Transverse colon (tissue), 4 donors: ENCODE data around the gene LRFN5.

ENCODE experiments used
- EP300 ChIP-seq: sonication (generic); formaldehyde crosslinking; IDR thresholded peaks from one replicate; pipeline ENCODE4 v1.6.1; 2017; ENCODE audit warnings: antibody characterized with exemption, low read depth
- POLR2AphosphoS5 ChIP-seq, 3 donors: sonication (generic); formaldehyde crosslinking; IDR thresholded peaks; one replicate each; pipeline ENCODE4 v1.6.1; 2016; ENCODE audit warnings: antibody characterized with exemption in 3 of 3
- TF ChIP-seq, protein P1 (sequence below), 5 experiments: fragments of 200-600 bp in 3 of 5; fragments of 450-650 bp in 2 of 5; sonication (generic) in 3 of 5; IDR thresholded peaks; 1 replicate in 2 of 5; 2 replicates in 3 of 5; pipeline ENCODE4 v1.5.1; 2016 to 2017; ENCODE audit warnings: antibody characterized with exemption in 5 of 5, inconsistent platforms in 3 of 5, mild to moderate bottlenecking in 2 of 5, moderate library complexity in 1 of 5

DNA sequence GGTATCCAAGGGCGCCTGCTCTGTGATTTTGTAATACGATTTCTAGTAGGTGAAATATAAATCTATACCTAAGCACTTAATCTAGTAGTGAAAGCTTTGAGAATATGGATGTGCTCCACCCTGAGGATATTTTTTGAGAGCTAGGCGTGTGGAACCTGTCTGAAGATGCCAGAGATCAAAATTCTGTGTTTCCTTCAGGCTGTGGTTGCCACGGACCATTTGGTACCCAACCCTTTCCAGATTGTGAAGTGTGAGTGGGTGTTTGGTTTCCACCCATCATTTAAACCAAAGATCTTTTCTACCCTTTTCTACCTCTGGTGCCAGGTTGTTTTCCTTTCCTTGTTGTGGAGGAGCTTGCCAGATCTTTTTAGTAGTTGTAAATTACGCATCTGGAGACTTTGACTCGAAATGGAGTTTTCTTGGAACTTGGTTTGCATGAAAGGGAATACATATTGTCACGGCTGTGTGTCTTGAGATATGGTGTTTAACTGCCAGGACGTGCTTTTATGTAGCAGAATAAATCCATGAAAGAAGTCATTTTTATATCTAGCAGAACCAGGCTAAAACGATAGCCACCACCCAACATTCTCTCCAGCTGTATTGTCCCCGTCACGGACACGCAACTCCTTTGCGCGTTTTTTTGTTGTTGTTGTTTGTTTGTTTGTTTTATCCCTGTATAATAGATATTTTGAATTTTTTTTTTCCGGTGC, 2.2 kb downstream of the LRFN5 start:
- TF ChIP-seq, protein P1, sequence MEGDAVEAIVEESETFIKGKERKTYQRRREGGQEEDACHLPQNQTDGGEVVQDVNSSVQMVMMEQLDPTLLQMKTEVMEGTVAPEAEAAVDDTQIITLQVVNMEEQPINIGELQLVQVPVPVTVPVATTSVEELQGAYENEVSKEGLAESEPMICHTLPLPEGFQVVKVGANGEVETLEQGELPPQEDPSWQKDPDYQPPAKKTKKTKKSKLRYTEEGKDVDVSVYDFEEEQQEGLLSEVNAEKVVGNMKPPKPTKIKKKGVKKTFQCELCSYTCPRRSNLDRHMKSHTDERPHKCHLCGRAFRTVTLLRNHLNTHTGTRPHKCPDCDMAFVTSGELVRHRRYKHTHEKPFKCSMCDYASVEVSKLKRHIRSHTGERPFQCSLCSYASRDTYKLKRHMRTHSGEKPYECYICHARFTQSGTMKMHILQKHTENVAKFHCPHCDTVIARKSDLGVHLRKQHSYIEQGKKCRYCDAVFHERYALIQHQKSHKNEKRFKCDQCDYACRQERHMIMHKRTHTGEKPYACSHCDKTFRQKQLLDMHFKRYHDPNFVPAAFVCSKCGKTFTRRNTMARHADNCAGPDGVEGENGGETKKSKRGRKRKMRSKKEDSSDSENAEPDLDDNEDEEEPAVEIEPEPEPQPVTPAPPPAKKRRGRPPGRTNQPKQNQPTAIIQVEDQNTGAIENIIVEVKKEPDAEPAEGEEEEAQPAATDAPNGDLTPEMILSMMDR (IDR thresholded peaks at IDR 0.05): no peak
- TF ChIP-seq EP300: no peak
- no peak for TF ChIP-seq POLR2AphosphoS5 (IDR thresholded peaks at IDR 0.05)
